ENCODE measurements around the gene ATP9A.
"Not testable (repeated sequence)": the region's sequence is repeated elsewhere in the genome, so short reads cannot be mapped to it uniquely, and the experiment has no call there.

DNA sequence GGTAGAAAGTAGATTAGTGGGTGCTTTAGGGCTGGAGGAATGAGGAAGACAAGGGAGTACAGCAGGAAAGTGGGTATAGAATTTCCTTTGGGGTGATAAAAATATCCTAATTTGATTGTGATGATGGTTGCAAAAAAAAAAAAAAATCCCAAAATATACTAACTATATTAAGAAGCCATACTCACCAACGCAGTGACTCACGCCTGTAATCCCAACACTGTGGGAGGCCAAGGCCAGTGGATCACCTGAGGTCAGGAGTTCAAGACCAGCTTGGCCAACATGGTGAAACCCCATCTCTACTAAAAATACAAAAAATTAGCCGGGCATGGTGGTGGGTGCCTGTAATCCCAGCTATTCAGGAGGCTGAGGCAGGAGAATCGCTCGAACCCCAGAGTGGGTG lies 112.1 kb downstream of the ATP9A start:
- TF ChIP-seq CTCF (conservative IDR thresholded peaks at IDR 0.05 in 1 of 2, IDR thresholded peaks at IDR 0.05 in 1 of 2; ENCODE audit: extremely low read depth in 1 of 2, insufficient read depth in 1 of 2, low read depth in 1 of 2, low read length in 2 of 2); EZH2 (IDR thresholded peaks at IDR 0.05; ENCODE audit: borderline replicate concordance, low read length): not testable (repeated sequence)

All from mammary epithelial cell (primary cell).